Stimulated activated CD4-positive, alpha-beta T cell treated with anti-CD3 and anti-CD28 coated beads, Interleukin-4, amount 100 ng/mL, for 24 hours (primary cell): ENCODE data around the gene IRF9.
A peak's percentile ranks its signal among the peaks of the same experiment; 100 is the strongest.

Experiments used
- DNase-seq: peaks from one replicate; pipeline ENCODE4 v3.0.0-alpha.2; 2020

Gene IRF9

DNA sequence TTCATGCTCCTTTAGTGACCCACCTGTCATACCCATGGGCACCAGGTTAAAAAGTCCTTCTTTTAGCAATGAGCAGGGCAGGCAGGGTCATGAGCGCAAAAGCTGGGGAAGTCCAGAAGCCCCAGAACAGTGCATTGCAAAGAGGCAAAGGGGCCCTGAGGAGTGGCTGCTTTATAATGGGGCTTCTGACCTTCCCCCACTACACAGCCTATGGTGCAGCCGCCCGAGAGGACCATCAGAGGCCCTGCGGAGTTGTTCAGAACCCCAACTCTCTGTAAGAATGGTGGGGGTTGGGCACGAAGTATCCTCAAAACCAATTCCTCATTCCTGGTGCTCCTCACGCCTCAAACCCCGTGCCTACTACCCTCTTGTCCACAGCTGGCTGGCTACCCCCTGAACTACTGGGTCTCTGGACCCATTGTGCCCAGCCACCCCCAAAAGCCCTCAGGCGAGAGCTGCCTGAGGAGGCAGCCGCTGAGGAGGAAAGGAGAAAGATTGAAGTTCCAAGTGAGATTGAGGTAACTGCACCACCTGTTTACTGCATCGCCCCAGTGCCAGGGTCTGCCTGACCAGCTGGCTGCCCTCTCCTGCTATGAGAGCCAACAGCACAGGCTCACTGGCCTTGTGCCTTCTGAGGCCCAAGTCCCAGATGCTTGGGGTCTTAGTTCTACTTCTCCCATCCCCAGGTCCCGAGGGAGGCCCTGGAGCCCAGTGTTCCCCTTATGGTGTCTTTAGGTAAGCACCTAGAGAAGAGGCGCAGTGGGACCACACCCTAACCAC, 17.5 kb downstream of the IRF9 start:
- no peak for DNase-seq

DNA sequence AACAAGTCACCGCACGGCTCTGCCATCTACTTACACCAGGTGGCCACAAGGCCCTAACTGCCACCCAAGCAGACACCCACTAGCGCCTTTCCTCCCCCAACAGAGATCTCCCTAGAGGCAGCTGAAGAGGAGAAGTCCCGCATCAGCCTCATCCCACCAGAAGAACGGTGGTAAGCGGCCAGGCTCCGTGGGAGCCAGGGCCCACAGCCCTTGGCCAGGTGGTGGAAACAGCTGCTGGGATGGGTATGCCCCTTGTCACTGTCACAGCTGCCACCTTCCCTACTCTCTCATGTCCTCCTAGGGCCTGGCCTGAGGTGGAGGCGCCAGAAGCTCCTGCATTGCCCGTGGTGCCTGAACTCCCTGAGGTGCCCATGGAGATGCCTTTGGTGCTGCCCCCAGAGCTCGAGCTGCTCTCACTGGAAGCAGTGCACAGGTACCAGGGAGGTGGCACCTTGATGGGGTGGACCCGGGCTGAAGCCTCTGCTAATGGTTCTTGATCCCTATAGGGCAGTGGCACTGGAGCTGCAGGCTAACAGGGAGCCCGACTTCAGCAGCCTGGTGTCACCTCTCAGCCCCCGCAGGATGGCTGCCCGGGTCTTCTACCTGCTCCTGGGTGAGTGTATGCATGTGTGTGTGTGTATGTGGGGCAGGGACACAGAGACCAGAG, 18.4 kb downstream of the IRF9 start:
- DNase-seq, result no peak

DNA sequence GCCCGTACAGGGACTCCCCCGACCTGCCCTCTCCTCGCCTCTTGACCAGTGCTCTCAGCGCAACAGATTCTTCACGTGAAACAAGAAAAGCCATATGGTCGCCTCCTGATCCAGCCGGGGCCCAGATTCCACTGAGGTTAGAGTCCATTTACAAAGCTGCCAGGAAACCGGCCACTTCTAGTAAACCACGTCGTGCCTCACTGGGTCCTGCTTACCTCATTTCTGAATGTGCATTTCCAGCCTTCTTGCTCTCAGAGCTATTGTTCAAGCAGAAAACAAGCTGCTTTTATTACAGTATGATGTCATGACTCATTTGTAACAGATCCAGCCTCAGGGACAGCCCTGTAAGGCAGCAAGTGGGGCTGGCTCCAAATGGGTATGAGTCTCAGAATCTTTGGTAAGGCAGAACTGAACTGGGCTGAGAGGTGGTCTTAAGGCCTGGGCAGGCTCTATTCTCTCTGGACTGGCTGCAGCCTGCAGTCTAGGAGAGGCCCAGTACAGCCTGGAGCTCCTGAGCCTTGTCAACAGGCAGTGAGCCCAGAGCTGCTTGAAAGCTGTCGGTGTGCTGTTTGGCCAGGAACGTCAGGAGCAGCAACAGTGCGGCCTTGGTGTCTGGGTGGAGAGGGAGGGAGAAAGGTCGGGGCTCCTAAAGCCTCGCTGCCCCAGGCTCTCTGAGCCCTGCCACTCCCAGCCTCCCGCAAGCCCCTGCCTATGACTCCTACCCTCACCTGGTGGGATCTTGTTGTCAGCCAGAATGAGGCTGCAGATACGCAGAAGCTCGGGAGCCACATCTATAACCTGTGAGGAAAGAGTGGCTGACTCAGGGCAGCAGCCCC, 19.1 kb downstream of the IRF9 start:
- DNase-seq, result no peak

DNA sequence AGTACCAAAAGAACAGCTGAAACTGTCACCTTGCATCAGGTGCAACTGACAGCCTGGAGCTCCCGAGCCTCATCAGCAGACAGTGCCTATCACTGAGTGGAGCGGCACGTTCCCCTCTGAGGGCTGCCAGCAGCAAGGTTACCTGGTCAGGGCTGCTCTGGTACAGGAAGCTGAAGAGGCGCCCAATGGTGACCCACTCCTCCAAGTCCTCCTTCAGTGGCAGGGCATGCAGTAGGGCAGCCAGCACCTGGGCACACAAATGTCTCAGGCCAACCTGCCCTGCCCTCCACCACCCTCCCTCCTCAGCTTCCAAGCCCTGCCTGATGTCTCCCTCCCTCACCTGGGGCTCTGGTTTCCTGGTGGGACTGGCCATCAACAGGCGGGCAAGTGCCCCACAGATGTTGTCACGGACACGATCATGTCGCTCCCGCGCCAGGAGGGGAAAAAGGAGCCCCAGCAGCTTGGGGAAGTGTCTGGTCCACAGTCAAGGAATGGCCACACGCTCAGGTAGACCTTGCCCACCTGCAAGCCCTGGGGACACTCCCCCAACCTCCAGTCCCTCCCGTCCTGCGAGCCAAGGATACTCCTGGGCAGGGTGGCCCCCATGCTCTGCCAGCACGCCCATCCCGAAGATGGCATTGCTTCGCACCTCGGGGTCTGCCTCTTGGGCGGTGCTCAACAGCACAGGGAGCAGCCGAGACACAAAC, 20.5 kb downstream of the IRF9 start:
- no peak for DNase-seq

DNA sequence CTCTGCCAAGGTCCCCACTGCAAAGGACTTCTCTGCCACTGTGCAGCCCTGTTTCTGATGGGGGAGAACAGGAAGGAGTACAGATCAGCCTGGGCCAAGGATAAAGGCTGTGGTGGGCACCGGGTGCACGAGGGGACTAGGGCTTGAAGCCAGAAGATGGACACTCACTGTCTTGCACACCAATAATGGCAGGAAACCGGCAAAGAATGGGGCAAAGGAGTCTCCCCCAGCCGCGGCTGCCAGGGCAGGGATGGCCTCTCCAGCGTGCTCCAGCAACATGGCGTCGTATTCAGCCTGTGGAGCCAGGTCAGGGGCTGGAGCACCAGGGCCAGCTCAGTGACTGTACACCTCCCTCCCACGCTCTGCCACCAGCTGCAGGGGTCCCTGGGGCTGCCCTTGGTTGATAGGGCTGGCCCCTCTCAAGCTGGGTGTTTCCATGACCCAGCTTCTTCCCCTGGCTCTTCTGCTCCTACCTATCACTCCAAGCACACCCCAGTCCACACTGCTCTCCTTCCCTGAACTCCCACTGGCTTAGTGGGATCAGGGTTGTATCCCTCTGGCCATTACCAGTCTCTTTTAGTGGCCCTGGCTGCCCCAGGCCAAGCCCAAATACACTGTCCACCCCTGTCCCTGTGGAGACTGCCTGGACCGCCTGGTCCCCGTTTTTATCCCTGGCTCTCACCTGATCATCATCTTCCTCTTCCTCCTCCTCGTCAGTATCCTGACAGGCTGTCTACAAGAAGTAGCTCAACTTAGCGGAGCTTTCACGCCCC, 21.2 kb downstream of the IRF9 start:
- DNase-seq, result no peak

DNA sequence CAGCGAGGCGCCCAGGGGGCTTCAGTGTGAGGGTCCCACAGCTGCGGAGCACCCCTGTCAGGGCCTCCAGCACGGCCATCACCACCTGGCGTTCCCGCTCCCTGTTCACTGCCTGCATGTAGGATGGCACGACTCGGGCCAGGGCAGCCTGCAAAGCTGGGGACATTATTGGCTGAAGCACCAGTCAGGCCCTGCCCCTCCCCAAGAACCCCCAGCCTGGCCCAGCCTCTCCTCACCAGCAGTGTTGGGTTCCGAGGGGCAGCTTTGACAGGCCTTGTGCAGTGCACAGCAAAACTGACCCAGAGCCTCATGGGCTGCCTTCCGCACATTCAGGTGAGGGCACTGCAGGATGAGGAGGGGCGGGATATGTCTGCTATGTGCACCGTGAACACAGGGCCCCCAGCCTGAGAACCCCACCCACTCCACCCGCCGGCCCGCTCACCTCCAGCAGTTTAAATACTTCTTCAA, 22.0 kb downstream of the IRF9 start:
- no peak for DNase-seq

DNA sequence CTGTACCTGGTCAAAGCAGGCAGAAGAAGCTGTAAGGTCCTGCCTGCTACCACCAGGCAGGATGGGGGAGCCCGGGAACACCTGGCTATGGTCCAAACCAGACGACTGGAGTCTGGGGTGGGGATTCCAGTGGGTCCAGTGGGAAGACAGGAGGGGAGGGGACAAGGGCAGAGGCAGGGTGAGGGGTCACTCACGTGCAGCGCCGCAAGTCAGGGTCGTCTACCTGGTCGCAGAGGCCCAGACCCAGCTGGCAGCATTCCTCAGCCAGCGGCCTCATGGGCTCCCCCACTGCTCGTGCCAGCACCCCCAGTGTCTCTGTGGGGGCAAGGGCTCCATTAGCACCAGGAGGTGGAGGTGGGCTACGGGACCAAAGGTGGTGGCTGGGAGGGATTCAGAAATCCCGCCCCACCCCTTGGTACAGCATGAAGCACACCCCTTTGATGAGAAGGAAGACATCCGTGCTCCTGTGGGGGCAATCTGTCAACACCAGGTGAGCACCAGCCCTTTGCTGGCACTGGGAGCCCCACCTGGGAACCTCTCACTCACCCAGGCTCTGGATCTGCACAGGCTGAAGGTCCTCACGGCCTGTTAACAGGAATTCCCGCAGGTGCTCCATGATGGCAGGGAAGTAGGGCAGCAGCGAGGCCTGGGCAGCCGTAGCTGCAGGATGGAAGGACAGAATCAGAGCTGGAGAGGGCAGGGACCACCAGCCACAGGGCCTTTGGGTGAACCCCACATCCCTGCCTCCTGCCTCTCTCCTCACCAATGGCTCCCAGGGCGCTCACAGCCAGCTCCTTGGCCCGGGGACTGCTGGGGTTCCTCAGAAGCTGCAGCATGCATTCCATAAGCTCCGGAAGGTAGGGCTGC, 23.3 kb downstream of the IRF9 start:
- DNase-seq, result no peak

DNA sequence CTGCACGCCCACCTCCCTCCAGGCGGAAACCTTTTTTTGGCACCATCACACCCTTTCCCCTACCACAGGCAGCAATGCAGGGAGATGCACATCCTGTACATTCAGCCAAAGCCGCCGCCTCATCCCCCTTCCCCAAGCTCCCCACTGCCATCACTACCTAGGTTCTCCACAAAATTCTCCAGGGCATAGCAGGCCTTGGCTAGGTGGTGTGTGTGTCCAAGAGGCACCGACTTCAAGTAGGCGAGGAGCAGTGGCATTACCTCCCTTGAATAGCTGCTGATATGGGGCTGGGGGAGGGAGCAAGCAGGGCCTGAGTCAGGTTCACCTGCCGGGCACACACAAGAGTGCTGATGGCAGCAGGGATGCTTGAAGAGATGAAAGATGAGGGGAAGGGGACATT, 24.0 kb downstream of the IRF9 start:
- DNase-seq, result no peak

DNA sequence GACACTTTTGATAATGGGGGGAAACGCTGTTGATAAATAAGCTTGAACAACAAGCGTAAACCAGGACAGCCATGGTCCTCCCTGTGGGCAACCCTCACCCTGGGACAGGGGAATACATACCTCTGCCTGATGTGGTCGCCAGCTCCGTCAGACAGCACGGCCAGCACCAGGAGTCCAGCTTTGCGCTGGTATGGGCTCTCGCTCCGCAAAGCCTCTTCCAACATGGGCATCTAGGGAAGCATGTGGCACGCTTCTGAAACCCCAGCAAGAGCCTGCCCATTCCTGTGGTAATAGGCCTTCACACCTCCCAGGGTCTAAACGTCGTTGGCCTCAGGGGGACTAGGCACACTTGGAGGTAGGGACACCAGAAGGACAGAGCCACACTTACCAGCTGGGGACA, 24.7 kb downstream of the IRF9 start:
- DNase-seq, result no peak

DNA sequence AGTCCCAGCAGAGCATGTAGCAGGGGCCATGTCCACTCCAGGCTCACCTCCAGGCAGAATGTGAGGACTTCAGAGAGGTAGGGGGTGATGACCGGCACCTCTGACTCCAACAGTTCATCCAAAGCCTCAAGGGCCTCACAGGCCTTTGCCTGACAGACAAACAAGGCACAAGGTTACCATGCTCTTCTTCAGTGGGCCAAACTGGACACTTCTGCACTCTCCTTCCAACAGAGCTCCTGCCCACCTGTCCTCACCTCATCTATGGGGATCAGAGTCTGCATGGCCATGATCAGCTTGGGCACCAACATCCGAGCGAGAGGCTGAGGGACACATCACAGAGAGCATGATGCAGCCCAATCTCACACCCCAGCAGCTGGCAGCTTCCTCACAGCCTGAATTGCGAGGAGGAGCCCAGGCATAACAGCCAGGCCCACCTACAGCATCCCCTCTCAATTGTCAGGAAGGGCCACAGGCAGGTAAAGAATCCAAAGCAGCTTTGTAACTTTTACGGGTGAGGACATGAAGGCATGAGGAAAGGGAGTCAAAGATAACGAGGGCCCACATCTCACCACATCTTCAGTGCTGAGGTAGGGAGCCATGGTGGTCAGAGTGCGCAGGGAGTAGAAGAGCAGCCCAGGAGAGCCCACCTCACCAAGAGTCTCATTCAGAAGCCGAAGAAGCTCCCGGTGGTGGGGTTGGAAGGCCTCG, 25.9 kb downstream of the IRF9 start:
- DNase-seq, result no peak

DNA sequence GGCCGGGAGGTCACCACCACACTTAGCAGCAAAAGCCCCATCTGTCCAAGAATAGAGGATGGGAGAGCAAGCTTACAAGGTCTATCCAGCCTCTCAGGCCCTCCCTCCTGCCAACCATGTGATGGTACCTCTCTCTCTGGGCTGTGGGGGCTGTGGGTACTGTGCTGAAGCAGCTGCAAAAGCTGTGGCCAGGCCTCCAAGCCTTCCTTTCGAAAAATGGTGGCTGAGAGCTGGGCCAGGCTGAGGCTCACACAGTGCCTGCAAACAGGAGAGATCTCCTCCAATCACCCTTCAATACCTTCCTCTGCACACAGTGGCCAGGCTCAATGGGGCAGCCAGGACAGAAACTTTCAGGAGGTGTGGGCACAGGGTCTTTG, 26.5 kb downstream of the IRF9 start:
- no peak for DNase-seq

DNA sequence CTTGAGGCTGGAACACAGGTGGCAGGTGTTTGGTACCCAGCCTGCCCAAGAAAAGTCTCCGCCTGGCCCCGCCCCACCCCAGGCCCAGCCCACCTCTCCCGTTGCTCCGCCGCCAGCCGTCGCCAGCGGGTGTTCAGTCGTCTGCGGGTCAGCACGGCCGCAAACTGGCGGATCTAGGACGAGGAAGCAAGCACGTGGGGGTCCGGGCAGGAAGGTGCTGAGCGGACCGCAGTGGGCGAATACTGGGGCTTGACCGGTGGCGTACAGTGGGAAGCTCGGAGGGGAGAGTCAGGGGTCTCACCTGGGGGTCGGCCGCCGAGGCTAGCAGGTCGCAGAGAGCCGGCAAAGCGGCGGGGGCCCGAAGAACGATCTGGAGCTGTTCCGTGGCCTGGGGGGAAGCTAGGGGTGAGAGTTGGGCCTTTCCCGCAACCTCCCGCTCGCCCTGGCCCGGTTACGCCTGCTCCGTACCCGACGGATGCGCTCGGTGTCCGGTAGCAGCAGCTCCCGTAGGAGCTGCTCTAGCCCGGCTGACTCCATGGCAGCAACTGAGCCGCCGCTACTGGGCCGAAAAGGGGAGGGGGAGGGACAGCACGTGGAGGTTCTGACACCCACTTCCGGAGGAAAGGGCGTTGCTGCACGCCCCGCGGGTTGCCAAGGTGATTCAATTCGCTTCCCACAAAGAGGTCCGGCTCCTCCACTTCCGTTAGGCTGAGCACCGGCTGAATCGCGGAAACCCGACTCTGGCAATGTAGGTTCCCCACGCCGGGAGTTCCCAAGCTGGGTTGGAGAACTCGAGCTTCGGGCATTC, 27.4 kb downstream of the IRF9 start, which contains the start of gene IPO4:
Gene IPO4, minus strand, starts transcription at position 566 of the 808 bp plus-strand sequence. Its CDS starts 29 bp downstream, at position 537.
- DNase-seq, result peak; percentile 97

DNA sequence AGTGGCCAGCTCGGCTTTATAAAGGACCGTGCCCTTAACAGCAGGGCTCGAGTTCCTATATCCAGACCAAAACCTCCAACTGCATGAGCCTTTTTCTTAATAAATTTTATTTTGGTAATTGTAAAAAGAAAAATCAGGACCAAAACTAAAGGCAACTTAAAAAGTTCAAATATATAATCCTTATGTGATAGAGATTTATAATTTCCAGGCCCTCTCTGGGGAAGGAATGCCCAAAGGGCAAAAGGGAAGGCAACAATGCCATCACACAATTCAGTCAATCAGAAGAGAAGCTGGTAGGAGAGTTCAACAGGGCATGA, 28.0 kb downstream of the IRF9 start:
- no peak for DNase-seq

DNA sequence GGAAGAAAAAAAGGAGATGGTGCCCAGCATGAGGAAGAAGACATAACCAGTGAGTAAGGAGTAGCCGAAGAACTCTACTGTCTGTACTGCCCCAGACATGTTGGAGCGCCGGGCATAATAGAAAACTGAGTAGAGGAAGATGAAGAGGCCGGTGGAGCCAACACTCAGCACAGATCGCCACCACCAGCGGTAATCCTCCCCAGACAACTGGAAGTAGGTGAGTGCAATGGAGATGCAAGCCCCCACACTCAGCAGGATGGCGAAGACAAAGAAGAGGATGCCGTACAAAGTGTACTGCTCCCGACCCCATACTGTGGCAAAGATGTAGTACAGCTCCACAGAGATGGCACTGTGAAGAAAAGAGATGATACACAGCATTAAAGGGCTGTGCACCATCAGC, 28.4 kb downstream of the IRF9 start:
- DNase-seq, result no peak

DNA sequence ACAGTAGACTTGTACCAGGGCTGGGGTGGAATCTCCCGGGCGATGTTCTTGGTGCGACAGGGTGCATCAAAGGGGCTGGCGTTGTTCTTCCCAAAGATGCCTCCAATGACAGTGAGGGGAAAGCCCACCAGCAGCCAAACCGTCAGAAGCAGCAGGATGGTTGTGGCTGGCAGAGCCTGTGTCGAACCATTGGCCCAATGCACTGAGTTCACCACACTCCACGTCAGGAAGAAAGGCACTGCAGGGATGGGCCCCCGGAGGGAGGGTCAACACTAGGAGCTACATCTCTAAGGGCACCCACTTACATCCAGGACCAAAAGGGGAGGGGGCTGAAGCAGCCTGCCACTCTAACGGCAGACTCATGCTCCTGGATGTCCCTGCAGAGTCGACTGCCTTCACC, 29.4 kb downstream of the IRF9 start:
- DNase-seq, result no peak

DNA sequence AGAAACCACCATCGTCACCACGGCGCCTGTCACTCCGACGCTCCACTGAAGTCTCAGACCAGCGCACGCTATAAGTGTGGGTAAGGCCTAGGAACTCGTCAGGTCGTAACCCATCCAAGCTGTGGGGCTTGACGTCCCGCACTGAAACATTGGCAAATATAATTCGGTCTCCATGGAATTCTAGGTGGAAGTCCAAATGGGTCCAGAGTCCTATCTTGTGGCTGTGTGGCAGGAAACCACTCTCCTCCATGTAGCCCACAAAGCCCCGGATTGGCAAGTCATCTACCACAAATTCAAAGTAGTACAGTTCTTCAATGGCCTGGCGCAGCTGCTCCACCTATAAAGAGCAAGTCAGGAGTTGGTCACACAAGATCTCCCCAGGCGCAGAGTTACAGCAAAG, 31.9 kb downstream of the IRF9 start:
- DNase-seq, result no peak

DNA sequence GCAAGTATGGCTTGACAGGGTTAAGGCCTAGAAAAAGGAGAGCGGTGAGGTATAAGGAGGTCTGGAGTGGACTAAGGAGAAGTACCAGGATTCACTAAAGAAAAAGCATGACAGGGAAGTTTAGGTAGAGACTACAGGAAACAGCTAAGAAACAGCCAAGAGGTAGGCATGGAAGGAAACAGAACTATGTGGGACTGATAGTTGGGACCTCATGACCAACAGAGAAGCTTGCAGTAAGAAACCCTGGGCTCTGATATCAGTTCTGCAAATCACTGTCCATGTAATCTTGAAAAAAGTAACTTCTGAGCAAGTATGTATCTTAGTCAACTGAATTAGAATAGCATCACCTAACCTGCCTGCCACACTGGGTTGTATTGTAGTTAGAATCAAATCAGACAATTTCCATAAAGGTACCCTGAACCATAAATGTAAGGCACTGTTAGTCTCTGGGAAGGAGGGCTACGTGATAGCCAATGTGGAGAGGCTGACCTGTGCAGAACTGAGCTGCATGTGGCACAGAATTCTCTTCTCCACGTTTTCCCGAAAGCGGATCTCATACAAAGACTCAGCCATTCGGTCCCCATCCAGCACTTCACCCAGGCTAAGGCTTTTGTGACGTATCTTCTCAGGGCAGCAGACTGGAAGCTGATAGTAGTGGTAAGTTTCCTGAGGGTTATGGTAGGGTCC, 33.3 kb downstream of the IRF9 start:
- no peak for DNase-seq

DNA sequence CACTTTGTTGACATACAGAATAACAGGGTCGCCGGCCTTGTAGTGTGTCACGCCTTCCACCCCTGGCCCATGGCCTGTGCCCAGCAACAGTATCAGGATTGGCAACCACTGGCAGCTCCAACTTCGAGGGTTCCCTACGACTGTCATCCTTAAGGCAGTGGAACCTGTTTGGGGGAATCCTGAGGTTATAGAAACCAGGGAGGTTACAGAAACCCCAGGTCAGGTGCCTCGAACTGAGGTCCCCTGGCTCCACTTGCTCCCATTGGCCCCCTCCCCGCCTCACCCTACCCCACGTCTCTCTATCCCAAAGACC, 33.8 kb downstream of the IRF9 start:
- no peak for DNase-seq
